Adrenal gland (tissue), 12 donors: ENCODE data around the gene PLAAT4. TPM values are rescaled to one million over a fixed set of nuclear protein-coding genes. Genes with fewer than 3 reads are reported as not detected.

Experiments used
- DNase-seq, 7 donors: peaks; one replicate each; pipeline ENCODE4 v3.0.0-alpha.2; 2019 to 2020
- H3K27ac ChIP-seq, 5 donors: fragments of 200-600 bp; sonication (generic) in 4 of 5; 1 replicate in 3 of 5; 2 replicates in 2 of 5; pipeline versions ENCODE4 v1.5.1 to v1.8.0; 2016 to 2020; ENCODE audit warnings: mild to moderate bottlenecking in 1 of 5
- H3K27me3 ChIP-seq: fragments of 200-600 bp; 2 replicates; pipeline ENCODE4 v1.8.0; 2021
- H3K36me3 ChIP-seq, 2 donors: fragments of 200-600 bp; replicated peaks in 1 of 2; 1 replicate in 1 of 2; 2 replicates in 1 of 2; pipeline versions ENCODE4 v1.5.1 to v1.8.0; 2018 to 2022
- H3K4me1 ChIP-seq, 2 donors: fragments of 200-600 bp; replicated peaks in 1 of 2; 1 replicate in 1 of 2; 2 replicates in 1 of 2; pipeline versions ENCODE4 v1.5.1 to v1.8.0; 2018 to 2021
- H3K4me3 ChIP-seq, 4 donors: fragments of 200-600 bp; sonication (generic) in 3 of 4; one replicate each; pipeline ENCODE4 v1.5.1; 2016 to 2018
- H3K9me3 ChIP-seq, 3 donors: fragments of 200-600 bp; sonication (generic) in 1 of 3; replicated peaks in 1 of 3; 1 replicate in 2 of 3; 2 replicates in 1 of 3; pipeline versions ENCODE4 v1.5.1 to v1.8.0; 2016 to 2021
- CTCF ChIP-seq, 6 experiments: fragments of 450-650 bp in 4 of 6; fragments of 200-600 bp in 2 of 6; sonication (generic) in 1 of 6; IDR thresholded peaks; 1 replicate in 5 of 6; 2 replicates in 1 of 6; pipeline versions ENCODE4 v1.5.1 to v1.8.0; 2016 to 2021; ENCODE audit warnings: antibody characterized with exemption in 6 of 6, mild to moderate bottlenecking in 2 of 6, moderate library complexity in 1 of 6
- POLR2A ChIP-seq, 2 donors: fragments of 450-650 bp; IDR thresholded peaks; one replicate each; pipeline ENCODE4 v1.6.1; 2017; ENCODE audit warnings: antibody characterized with exemption in 2 of 2, mild to moderate bottlenecking in 2 of 2, moderate library complexity in 1 of 2
- WGBS, 4 donors: extraction: QIAGEN DNeasy Blood & Tissue Kit in 2 of 4; methylation state at CpG; one replicate each; pipeline versions ENCODE4 v1.1.5 to v1.1.7; 2013 to 2017; 5-methylcytosine and 5-hydroxymethylcytosine counted together
- intact Hi-C, 2 donors: fragments of 100-400 bp; cut with DNase I; formaldehyde crosslinking; loops; one replicate each; pipeline versions ENCODE4 v1.14.1 to v1.15.0; 2022 to 2023
- polyA plus RNA-seq, 3 donors: library from polyadenylated mRNA; stranded (reverse); fragments of 200-250 nt in 2 of 3; fragments of 350-450 nt in 1 of 3; fragmentation: Illumina TruSeq in 1 of 3; extraction: RNeasy Lipid Tissue Mini Kit (QIAGEN cat#74804) in 1 of 3; gene quantifications; one replicate each; pipeline ENCODE4 v1.2.3, GENCODE V29; 2013 to 2014
- total RNA-seq, 9 donors: library from RNA; depleted of rRNA in 4 of 9; stranded (reverse); fragments of >200 nt in 4 of 9; fragments of 120-200 nt in 1 of 9; fragmentation: NEBNext Ultra II Directional in 1 of 9; extraction: Animal tissue kit (Norgen Biotek cat#: 25700) in 1 of 9; gene quantifications; one replicate each; pipeline versions ENCODE4 v1.1.0 to v1.2.4, GENCODE V29; 2013 to 2023
- donor health status: healthy with polysubstance abuse.
- donor health status: Bipolar disorder and iron deficiency.
- donor health status: DM: yes; HTN: yes; CAD: no.
- donor health status: DM: no; HTN: no; CAD: no.
- donor health status: DM: no; HTN: no; CAD: no.
- donor health status: DM: yes; HTN: yes; CAD: no.

The PLAAT4 gene
- total and polyA plus RNA-seq, 12 donors: 3.7 to 49.5 (median 27.1) TPM

- TF ChIP-seq CTCF (IDR thresholded peaks at IDR 0.05): no peak
- no peak for TF ChIP-seq POLR2A (IDR thresholded peaks at IDR 0.05)
- 94 to 96% (median 95%) methylated on average over 6 of the region's 6 CpGs for WGBS, 4 donors
- intact Hi-C loops: no loop called here
- H3K27ac ChIP-seq: no peak overlapping the region
- no peaks in the 10 kb centered on the region for H3K9me3 ChIP-seq
- H3K27me3 ChIP-seq: no peaks in the 10 kb centered on the region
- DNase-seq: peak in 1 of 7 donors; percentile 3
- H3K4me3 ChIP-seq: no peak overlapping the region
- H3K36me3 ChIP-seq: peaks cover 0 to 18% of the 10 kb centered on the region in 2 donors
- no peaks in the 10 kb centered on the region for H3K4me1 ChIP-seq
Measured at GRCh38 chr11:63586451-63587166, 50.0 kb downstream of the PLAAT4 start.

GRCh38 chr11:63589000-63589399, 52.4 kb downstream of the PLAAT4 start:
- intact Hi-C loops: no loop called here
- Histone ChIP-seq H3K27me3 (no peaks in the 10 kb centered on the region), H3K4me3 (no peak overlapping the region), H3K27ac (no peak overlapping the region), H3K4me1 (no peaks in the 10 kb centered on the region), H3K9me3 (no peaks in the 10 kb centered on the region), H3K36me3 (peaks cover 0 to 18% of the 10 kb centered on the region in 2 donors)
- no peak for TF ChIP-seq CTCF (IDR thresholded peaks at IDR 0.05)
- TF ChIP-seq POLR2A (IDR thresholded peaks at IDR 0.05): no peak
- WGBS, 4 donors: 49 to 65% (median 60%) methylated on average over 3 of the region's 3 CpGs
- no peak for DNase-seq

- no peaks in the 10 kb centered on the region for H3K4me1 ChIP-seq
- peaks cover 0 to 17% of the 10 kb centered on the region in 2 donors for H3K36me3 ChIP-seq
- 90 to 93% (median 92%) methylated on average over 15 to 18 of the region's 18 CpGs for WGBS, 4 donors
- H3K27ac ChIP-seq: no peak overlapping the region
- H3K4me3 ChIP-seq: no peak overlapping the region
- intact Hi-C loops: no loop called here
- H3K27me3 ChIP-seq: no peaks in the 10 kb centered on the region
- no peak for TF ChIP-seq CTCF (IDR thresholded peaks at IDR 0.05)
- TF ChIP-seq POLR2A (IDR thresholded peaks at IDR 0.05): no peak
- DNase-seq: peak in 1 of 7 donors; percentile 10
- no peaks in the 10 kb centered on the region for H3K9me3 ChIP-seq
Measured at GRCh38 chr11:63590024-63590788, 53.6 kb downstream of the PLAAT4 start.

DNA sequence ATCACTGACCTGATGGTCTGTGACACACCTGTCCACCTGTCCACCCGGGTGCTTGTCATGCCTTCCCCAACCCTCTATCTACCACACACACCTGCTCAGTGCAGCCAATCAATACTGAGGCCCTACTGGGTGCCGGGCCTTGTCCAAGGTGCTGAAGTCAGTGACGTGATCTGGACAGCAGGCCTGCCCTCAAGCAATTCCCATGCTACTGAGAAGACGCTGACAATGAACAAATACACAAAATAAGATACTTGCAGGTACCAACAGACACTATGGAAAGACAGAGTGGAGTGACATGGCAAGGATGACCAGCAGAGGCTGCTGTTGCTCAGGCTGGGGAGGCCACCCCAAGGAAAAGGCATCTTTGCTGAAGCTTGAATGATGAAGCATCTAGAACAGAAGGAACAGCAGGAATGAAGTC, 56.4 kb downstream of the PLAAT4 start:
- TF ChIP-seq POLR2A (IDR thresholded peaks at IDR 0.05) (no peak), CTCF (IDR thresholded peaks at IDR 0.05) (peak; percentile 17 to 65 (median 54))
- H3K9me3 ChIP-seq: no peaks in the 10 kb centered on the region
- peaks cover 0 to 26% of the 10 kb centered on the region in 2 donors for H3K36me3 ChIP-seq
- WGBS, 4 donors: 75 to 100% (median 79%) methylated on average over 3 to 4 of the region's 4 CpGs
- H3K4me3 ChIP-seq: no peak overlapping the region
- peak in 2 of 7 donors; percentile 18 to 24 for DNase-seq
- H3K4me1 ChIP-seq: no peaks in the 10 kb centered on the region
- H3K27me3 ChIP-seq: no peaks in the 10 kb centered on the region
- H3K27ac ChIP-seq: no peak overlapping the region
- intact Hi-C loops: no loop called here
